ENCODE measurements around the gene BRD3. TPM values are rescaled to one million over a fixed set of nuclear protein-coding genes. Genes with fewer than 3 reads are reported as not detected.

BRD3 gene
- total and polyA plus RNA-seq, 11 donors: 10.3 to 37.3 (median 27.5) TPM

DNA sequence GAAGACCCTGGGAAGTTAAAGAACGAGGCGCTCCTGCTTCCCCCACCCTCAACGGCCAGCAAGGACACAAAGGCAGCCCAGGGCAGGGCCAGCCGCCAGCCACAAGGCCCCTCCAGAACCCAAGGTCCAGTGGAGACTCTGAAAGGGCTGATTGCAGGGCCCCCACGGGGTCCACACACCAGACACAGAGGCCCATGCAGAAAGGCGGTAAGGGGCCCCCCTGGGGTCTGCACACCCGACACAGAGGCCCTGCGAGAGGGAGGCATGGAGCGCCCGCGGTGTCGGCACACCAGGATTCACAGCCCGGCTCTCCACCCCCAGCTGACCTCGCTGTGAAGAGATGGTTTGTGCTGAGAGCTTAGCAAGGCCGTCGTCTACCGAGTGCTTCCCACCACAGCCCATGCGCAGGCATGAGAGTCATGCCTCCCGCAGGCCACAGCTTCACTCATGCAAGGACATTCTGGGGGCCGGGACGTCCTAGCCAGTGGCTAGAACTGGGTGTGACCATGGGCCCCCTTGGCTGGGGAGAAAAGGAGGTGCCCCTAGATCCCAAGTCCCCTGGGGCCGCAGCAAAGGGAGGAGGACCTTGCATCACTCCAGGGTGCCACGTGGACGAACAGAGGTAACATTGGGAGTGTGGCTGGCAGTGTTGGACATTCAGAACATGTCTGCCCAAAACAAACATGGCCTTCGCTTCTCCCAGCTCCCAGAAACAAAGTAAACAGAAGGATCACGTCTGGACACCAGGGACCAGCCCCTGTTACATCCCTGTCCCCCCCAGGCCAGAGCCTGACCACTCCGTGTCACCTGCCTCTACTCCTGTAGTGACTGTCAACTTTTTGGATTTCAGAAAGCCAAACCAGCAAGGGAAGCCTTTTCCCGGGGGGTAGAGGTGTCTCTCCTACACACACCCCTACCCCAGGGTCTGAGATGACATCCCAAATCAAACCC is 9.8 kb downstream of the BRD3 start:
- intact Hi-C loops (cut with DNase I): no loop called here
- ATAC-seq (no peak), DNase-seq (peak in 2 of 5 donors; percentile 4 to 26)
- TF ChIP-seq, protein P1, sequence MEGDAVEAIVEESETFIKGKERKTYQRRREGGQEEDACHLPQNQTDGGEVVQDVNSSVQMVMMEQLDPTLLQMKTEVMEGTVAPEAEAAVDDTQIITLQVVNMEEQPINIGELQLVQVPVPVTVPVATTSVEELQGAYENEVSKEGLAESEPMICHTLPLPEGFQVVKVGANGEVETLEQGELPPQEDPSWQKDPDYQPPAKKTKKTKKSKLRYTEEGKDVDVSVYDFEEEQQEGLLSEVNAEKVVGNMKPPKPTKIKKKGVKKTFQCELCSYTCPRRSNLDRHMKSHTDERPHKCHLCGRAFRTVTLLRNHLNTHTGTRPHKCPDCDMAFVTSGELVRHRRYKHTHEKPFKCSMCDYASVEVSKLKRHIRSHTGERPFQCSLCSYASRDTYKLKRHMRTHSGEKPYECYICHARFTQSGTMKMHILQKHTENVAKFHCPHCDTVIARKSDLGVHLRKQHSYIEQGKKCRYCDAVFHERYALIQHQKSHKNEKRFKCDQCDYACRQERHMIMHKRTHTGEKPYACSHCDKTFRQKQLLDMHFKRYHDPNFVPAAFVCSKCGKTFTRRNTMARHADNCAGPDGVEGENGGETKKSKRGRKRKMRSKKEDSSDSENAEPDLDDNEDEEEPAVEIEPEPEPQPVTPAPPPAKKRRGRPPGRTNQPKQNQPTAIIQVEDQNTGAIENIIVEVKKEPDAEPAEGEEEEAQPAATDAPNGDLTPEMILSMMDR (IDR thresholded peaks at IDR 0.05): no peak
- no peak for TF ChIP-seq POLR2A (IDR thresholded peaks at IDR 0.05)
- Histone ChIP-seq H3K27ac (no peak overlapping the region), H3K9me3 (no peaks in the 10 kb centered on the region), H3K4me1 (peaks cover 13 to 82% (median 65%) of the 10 kb centered on the region in 12 donors), H3K27me3 (no peaks in the 10 kb centered on the region), H3K4me3 (no peak overlapping the region), H3K36me3 (peaks cover 0 to 5% (median 3%) of the 10 kb centered on the region in 9 donors)
- WGBS, 4 donors: 80 to 87% (median 85%) methylated on average over 16 to 28 of the region's 28 CpGs

DNA sequence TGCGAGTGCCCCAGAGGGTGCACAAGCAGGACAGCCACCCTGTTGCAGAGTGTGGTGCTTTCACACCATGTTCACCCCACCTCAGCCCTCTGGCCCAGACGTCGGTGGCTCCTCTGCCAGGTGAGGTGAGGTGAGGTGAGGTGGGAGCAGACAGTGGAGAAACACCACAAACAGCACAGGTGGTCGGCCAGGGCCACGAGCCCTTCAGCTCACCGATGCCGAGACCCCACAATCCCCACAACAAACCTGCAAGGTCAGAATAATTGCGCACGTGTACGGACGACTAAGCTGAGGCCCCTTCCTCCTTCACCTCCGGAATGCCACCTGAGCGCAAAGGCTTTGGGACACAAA is 10.5 kb downstream of the BRD3 start:
- intact Hi-C loops (cut with DNase I): no loop called here
- DNase-seq (peak in 1 of 5 donors; percentile 3), ATAC-seq (no peak)
- Histone ChIP-seq H3K9me3 (no peaks in the 10 kb centered on the region), H3K27me3 (no peaks in the 10 kb centered on the region), H3K4me1 (peaks cover 13 to 75% (median 58%) of the 10 kb centered on the region in 12 donors), H3K27ac (no peak overlapping the region), H3K36me3 (peaks cover 0 to 13% (median 10%) of the 10 kb centered on the region in 9 donors), H3K4me3 (no peak overlapping the region)
- TF ChIP-seq, protein P1 (IDR thresholded peaks at IDR 0.05): no peak
- 86 to 95% (median 87%) methylated on average over 13 of the region's 13 CpGs for WGBS, 4 donors

DNA sequence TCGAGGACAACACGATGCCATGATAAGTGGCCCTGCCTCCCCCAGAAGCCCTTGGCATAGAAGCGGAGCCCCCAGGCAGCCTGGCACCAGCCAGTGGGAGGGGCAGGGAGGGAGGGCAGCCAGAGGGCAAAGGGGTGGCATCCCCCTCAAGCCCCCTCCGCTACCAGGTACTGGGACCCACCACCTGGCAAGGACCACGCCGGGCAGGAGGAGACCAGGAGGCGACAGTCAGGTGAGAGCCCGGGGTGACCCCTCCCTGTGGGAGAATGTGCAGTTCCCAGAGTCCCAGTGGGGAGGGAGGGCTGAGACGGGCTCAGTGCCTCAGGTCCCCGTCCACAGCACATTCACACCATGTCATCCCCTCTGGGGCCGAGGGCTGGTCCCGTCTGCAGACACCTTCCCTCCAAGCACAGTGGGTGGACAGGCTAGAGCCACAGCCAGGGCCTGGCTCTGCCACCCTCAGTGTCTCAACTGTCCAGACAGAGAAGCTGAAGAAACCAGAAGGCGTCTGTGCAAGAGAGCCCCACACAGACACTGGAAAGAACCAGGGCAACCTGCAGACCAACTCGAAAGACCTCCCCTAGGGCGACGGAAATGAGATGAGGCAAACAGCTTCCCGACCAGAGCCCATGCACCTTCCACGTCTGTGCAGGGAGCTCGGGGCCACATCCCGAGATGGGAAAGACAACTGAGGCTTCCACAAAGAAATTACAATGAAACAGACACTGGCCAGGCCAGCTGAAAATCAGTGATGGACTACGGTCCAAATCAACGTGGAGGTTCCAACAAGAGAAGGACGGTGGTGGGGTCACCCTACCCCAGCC is 11.1 kb downstream of the BRD3 start:
- Histone ChIP-seq H3K9me3 (no peaks in the 10 kb centered on the region), H3K27ac (peak overlapping the region in 3 of 12 donors; percentile 10 to 37 (median 29)), H3K4me3 (no peak overlapping the region), H3K36me3 (peaks cover 0 to 19% (median 16%) of the 10 kb centered on the region in 9 donors), H3K27me3 (no peaks in the 10 kb centered on the region), H3K4me1 (peaks cover 13 to 69% (median 52%) of the 10 kb centered on the region in 12 donors)
- intact Hi-C loops (cut with DNase I): no loop called here
- 63 to 70% (median 65%) methylated on average over 17 to 23 of the region's 23 CpGs for WGBS, 4 donors
- DNase-seq: peak in 2 of 5 donors; percentile 23 to 63
- ATAC-seq: no peak
- no peak for TF ChIP-seq POLR2A (IDR thresholded peaks at IDR 0.05)
- TF ChIP-seq, protein P1 (IDR thresholded peaks at IDR 0.05): no peak

Data from heart left ventricle (tissue), 16 donors.